Endodermal cell (in vitro differentiated cells): ENCODE data around the gene CDKN2D. TPM values are rescaled to one million over a fixed set of nuclear protein-coding genes. Genes with fewer than 3 reads are reported as not detected.
"Not testable (repeated sequence)": the region's sequence is repeated elsewhere in the genome, so short reads cannot be mapped to it uniquely, and the experiment has no call there.

ENCODE experiments used
- DNase-seq: peaks from one replicate; pipeline ENCODE4 v3.0.0-alpha.2; 2017
- H3K27ac ChIP-seq: 2 replicates; pipeline ENCODE4 v1.5.1; 2013; ENCODE audit warnings: mild to moderate bottlenecking, low read depth, low read length, moderate library complexity
- H3K27me3 ChIP-seq: 2 replicates; pipeline ENCODE4 v1.6.1; 2013; ENCODE audit warnings: mild to moderate bottlenecking, low read length, moderate library complexity; ENCODE audit not compliant: insufficient read depth, control insufficient read depth, poor library complexity, severe bottlenecking
- H3K36me3 ChIP-seq: 2 replicates; pipeline ENCODE4 v1.7.0; 2013; ENCODE audit warnings: mild to moderate bottlenecking, low read length, moderate library complexity; ENCODE audit not compliant: control insufficient read depth, insufficient read depth
- H3K4me1 ChIP-seq: one replicate; pipeline ENCODE4 v1.7.0; 2013; ENCODE audit warnings: low read length; ENCODE audit not compliant: control insufficient read depth, insufficient read depth
- H3K4me3 ChIP-seq: 2 replicates; pipeline ENCODE4 v1.5.1; 2013; ENCODE audit warnings: mild to moderate bottlenecking, low read length, moderate library complexity
- H3K9ac ChIP-seq: 2 replicates; pipeline ENCODE4 v1.6.1; 2013; ENCODE audit warnings: mild to moderate bottlenecking, low read length, moderate library complexity; ENCODE audit not compliant: poor library complexity, severe bottlenecking; ENCODE audit errors: extremely low read depth
- H3K9me3 ChIP-seq: 2 replicates; pipeline ENCODE4 v1.6.1; 2013; ENCODE audit warnings: mild to moderate bottlenecking, low read length, moderate library complexity; ENCODE audit not compliant: control insufficient read depth
- H3K27ac Mint-ChIP-seq: 2 replicates; pipeline ENCODE4 v1.8.0; 2020; ENCODE audit warnings: mixed read lengths
- H3K27me3 Mint-ChIP-seq: 2 replicates; pipeline ENCODE4 v1.8.0; 2021; ENCODE audit warnings: mild to moderate bottlenecking, mixed read lengths; ENCODE audit not compliant: insufficient read depth
- H3K36me3 Mint-ChIP-seq: 2 replicates; pipeline ENCODE4 v1.8.0; 2020; ENCODE audit warnings: low read depth, mixed read lengths
- H3K4me1 Mint-ChIP-seq: 2 replicates; pipeline ENCODE4 v1.8.0; 2020; ENCODE audit warnings: mixed read lengths
- H3K4me3 Mint-ChIP-seq: 2 replicates; pipeline ENCODE4 v1.8.0; 2020; ENCODE audit warnings: mild to moderate bottlenecking, moderate library complexity, mixed read lengths
- H3K9me3 Mint-ChIP-seq: 2 replicates; pipeline ENCODE4 v1.8.0; 2020; ENCODE audit warnings: mild to moderate bottlenecking, mixed read lengths
- CTCF ChIP-seq: fragments of 200-600 bp; sonication (generic); conservative IDR thresholded peaks from 2 replicates; pipeline ENCODE4 v1.5.0; 2021; ENCODE audit warnings: antibody characterized with exemption, mild to moderate bottlenecking
- WGBS, 2 experiments: methylation state at CpG; one replicate each; pipeline versions ENCODE4 v1.1.5 to v1.1.7; 2013; ENCODE audit warnings: missing lambda C conversion rate in 2 of 2, mixed read lengths in 1 of 2; ENCODE audit not compliant: insufficient coverage in 1 of 2, insufficient read length in 1 of 2; 5-methylcytosine and 5-hydroxymethylcytosine counted together
- total RNA-seq, 2 donors: library from RNA; stranded (reverse); fragmentation: NEBNext Ultra II Directional in 1 of 2; extraction: Animal tissue kit (Norgen Biotek cat#: 25700) in 1 of 2; gene quantifications; 2 replicates in 1 of 2; 3 replicates in 1 of 2; pipeline ENCODE4 v1.2.1, GENCODE V29; 2021

The CDKN2D gene
- total RNA-seq, 2 donors from 2014 or later: 3.5 to 4.6 TPM

- no peak overlapping the region for H3K4me3 ChIP-seq
- DNase-seq: no peak
- WGBS, 2 experiments: 91 to 94% methylated on average over 7 to 8 of the region's 8 CpGs
- Mint-ChIP-seq H3K9me3 (no peaks in the 10 kb centered on the region), H3K27ac (no peak overlapping the region), H3K27me3 (no peaks in the 10 kb centered on the region), H3K4me1 (peaks cover 4% of the 10 kb centered on the region), H3K36me3 (peaks cover 47% of the 10 kb centered on the region), H3K4me3 (no peak overlapping the region)
- H3K27me3 ChIP-seq: no peaks in the 10 kb centered on the region
- no peak overlapping the region for H3K27ac ChIP-seq
- H3K9ac ChIP-seq: no peak overlapping the region
- H3K9me3 ChIP-seq: no peaks in the 10 kb centered on the region
- no peaks in the 10 kb centered on the region for H3K4me1 ChIP-seq
- H3K36me3 ChIP-seq: no peaks in the 10 kb centered on the region
- TF ChIP-seq CTCF: no peak
These were observed 5.7 kb upstream of the CDKN2D start for GRCh38 chr19:10574462-10574861.

- not testable (repeated sequence) for H3K9ac ChIP-seq, H3K4me1 Mint-ChIP-seq, H3K36me3 ChIP-seq, H3K27ac ChIP-seq, H3K27ac Mint-ChIP-seq, H3K9me3 ChIP-seq, H3K4me1 ChIP-seq, DNase-seq, H3K27me3 ChIP-seq, H3K9me3 Mint-ChIP-seq, H3K4me3 ChIP-seq, H3K4me3 Mint-ChIP-seq, H3K27me3 Mint-ChIP-seq
- H3K36me3 Mint-ChIP-seq: peaks cover 43% of the 10 kb centered on the region
- WGBS, 2 experiments: 88 to 98% methylated on average over 6 of the region's 6 CpGs
These were observed 5.0 kb upstream of the CDKN2D start for GRCh38 chr19:10573793-10574192.

- Mint-ChIP-seq H3K4me3 (peak overlapping the region; percentile 67), H3K4me1 (peaks cover 25% of the 10 kb centered on the region), H3K36me3 (peaks cover 11% of the 10 kb centered on the region), H3K27me3 (peaks cover 19% of the 10 kb centered on the region), H3K27ac (peak overlapping the region; percentile 61), H3K9me3 (no peaks in the 10 kb centered on the region)
- no peaks in the 10 kb centered on the region for H3K9me3 ChIP-seq
- WGBS, 2 experiments: 0 to 1% methylated on average over 28 to 58 of the region's 58 CpGs
- peak; percentile 6 for TF ChIP-seq CTCF
- H3K27ac ChIP-seq: no peak overlapping the region
- no peak overlapping the region for H3K9ac ChIP-seq
- H3K4me1 ChIP-seq: no peaks in the 10 kb centered on the region
- peak; percentile 90 for DNase-seq
- H3K4me3 ChIP-seq: peak overlapping the region; percentile 85
- peaks cover 16% of the 10 kb centered on the region for H3K27me3 ChIP-seq
- H3K36me3 ChIP-seq: peaks cover 4% of the 10 kb centered on the region
These were observed 535 bp downstream of the CDKN2D start for GRCh38 chr19:10568062-10568825.
